ENCODE data around the gene NPHP4.
"Not testable (repeated sequence)": the region's sequence is repeated elsewhere in the genome, so short reads cannot be mapped to it uniquely, and the experiment has no call there.

DNA sequence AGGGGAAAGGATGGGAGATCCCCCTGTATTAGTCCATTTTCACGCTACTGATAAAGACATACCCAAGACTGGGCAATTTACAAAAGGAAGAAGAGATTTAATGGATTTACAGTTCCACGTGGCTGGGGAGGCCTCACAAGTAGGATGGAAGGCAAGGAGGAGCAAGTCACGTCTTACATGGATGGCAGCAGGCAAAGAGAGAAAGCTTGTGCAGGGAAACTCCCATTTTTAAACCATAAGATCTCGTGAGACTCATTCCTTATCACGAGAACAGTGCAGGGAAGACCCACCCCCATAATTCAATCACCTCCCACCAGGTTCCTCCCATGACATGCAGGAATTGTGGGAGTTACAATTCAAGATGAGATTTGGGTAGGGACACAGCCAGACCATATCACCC lies 138.4 kb downstream of the NPHP4 start:
- not testable (repeated sequence) for TF ChIP-seq EZH2 (IDR thresholded peaks at IDR 0.05); POLR2AphosphoS5 (IDR thresholded peaks at IDR 0.05; ENCODE audit: borderline replicate concordance, low read depth, low read length)

Data from SK-N-MC (cell line).